Lung (tissue), 12 donors: Measurements from ENCODE around the gene WNT2. TPM values are rescaled to one million over a fixed set of nuclear protein-coding genes. Genes with fewer than 3 reads are reported as not detected.

ENCODE experiments used
- ATAC-seq: fragments of 200-7000 bp; cut with Tn5 transposase; one replicate; pipeline ENCODE4 v1.9.1; 2020; ENCODE audit warnings: moderate number of reproducible peaks; ENCODE audit not compliant: insufficient read depth, low FRiP score
- DNase-seq, 3 donors: peaks; one replicate each; pipeline ENCODE4 v3.0.0-alpha.2; 2013 to 2017
- H3K27ac ChIP-seq, 2 donors: one replicate each; pipeline ENCODE4 v1.5.1; 2013; ENCODE audit warnings: mild to moderate bottlenecking in 2 of 2, moderate library complexity in 2 of 2, control low read depth in 1 of 2, inconsistent platforms in 1 of 2, low read depth in 1 of 2, low read length in 1 of 2
- H3K27me3 ChIP-seq, 3 donors: one replicate each; pipeline ENCODE4 v1.5.1; 2013; ENCODE audit warnings: low read length in 2 of 3; ENCODE audit not compliant: control insufficient read depth in 3 of 3, insufficient read depth in 3 of 3
- H3K36me3 ChIP-seq, 4 donors: one replicate each; pipeline ENCODE4 v1.5.1; 2013; ENCODE audit warnings: low read length in 4 of 4, mild to moderate bottlenecking in 1 of 4, moderate library complexity in 1 of 4; ENCODE audit not compliant: control insufficient read depth in 4 of 4, insufficient read depth in 4 of 4
- H3K4me1 ChIP-seq, 5 donors: one replicate each; pipeline ENCODE4 v1.5.1; 2013; ENCODE audit warnings: low read length in 5 of 5, mild to moderate bottlenecking in 2 of 5, moderate library complexity in 1 of 5; ENCODE audit not compliant: control insufficient read depth in 5 of 5, insufficient read depth in 5 of 5
- H3K4me3 ChIP-seq: one replicate; pipeline ENCODE4 v1.5.1; 2013; ENCODE audit warnings: mild to moderate bottlenecking, control low read depth, moderate library complexity
- H3K9ac ChIP-seq, 2 donors: one replicate each; pipeline ENCODE4 v1.5.1; 2013; ENCODE audit warnings: low read length in 2 of 2, control low read depth in 1 of 2; ENCODE audit not compliant: insufficient read depth in 1 of 2
- H3K9me3 ChIP-seq, 4 donors: one replicate each; pipeline ENCODE4 v1.5.1; 2013; ENCODE audit warnings: low read length in 3 of 4, mild to moderate bottlenecking in 1 of 4, moderate library complexity in 1 of 4; ENCODE audit not compliant: control insufficient read depth in 4 of 4, insufficient read depth in 3 of 4
- CTCF ChIP-seq: IDR thresholded peaks from 2 replicates; pipeline ENCODE4 v1.5.1; 2012; ENCODE audit warnings: mild to moderate bottlenecking; ENCODE audit errors: control extremely low read depth, extremely low read depth
- WGBS, 2 donors: extraction: QIAGEN DNeasy Blood & Tissue Kit; methylation state at CpG; one replicate each; pipeline ENCODE4 v1.1.7; 2013; 5-methylcytosine and 5-hydroxymethylcytosine counted together
- polyA plus RNA-seq, 2 donors: library from polyadenylated mRNA; stranded (reverse); fragments of 200-250 nt; gene quantifications; one replicate each; pipeline ENCODE4 v1.2.1, GENCODE V29; 2013
- total RNA-seq, 2 donors: library from RNA; depleted of rRNA in 1 of 2; stranded (reverse); fragments of >200 nt in 1 of 2; gene quantifications; one replicate each; pipeline ENCODE4 v1.2.1, GENCODE V29; 2014 to 2021
- donor health status: control.
- donor health status: control.
- donor health status: Bipolar disorder and iron deficiency.
- donor health status: healthy.
- donor health status: DM: yes; HTN: yes; CAD: no.

WNT2 gene
- total and polyA plus RNA-seq, 4 donors, result 3.1 to 59.2 (median 17.1) TPM

- TF ChIP-seq CTCF, result no peak
- no peak for ATAC-seq
Measured at GRCh38 chr7:117279931-117280557, 42.8 kb downstream of the WNT2 start.

GRCh38 chr7:117279203-117279602 is 43.7 kb downstream of the WNT2 start:
- peaks cover 0 to 15% (median 8%) of the 10 kb centered on the region in 5 donors for H3K4me1 ChIP-seq

More at GRCh38 chr7:117279931-117280557, 42.8 kb downstream of the WNT2 start:
- Histone ChIP-seq H3K9ac (no peak overlapping the region), H3K4me1 (peaks cover 0 to 15% (median 8%) of the 10 kb centered on the region in 5 donors), H3K36me3 (peaks cover 0 to 40% (median 10%) of the 10 kb centered on the region in 4 donors), H3K27me3 (no peaks in the 10 kb centered on the region), H3K9me3 (no peaks in the 10 kb centered on the region), H3K4me3 (no peak overlapping the region), H3K27ac (no peak overlapping the region)
- WGBS, 2 donors, result 42 to 65% methylated on average over 12 of the region's 12 CpGs
- DNase-seq, result peak; percentile 27 to 60 (median 56)

GRCh38 chr7:117278040-117278439 is 44.8 kb downstream of the WNT2 start:
- Histone ChIP-seq H3K9me3 (no peaks in the 10 kb centered on the region), H3K4me3 (no peak overlapping the region), H3K4me1 (peaks cover 0 to 15% (median 8%) of the 10 kb centered on the region in 5 donors), H3K9ac (no peak overlapping the region), H3K27me3 (no peaks in the 10 kb centered on the region), H3K36me3 (peaks cover 0 to 34% (median 10%) of the 10 kb centered on the region in 4 donors), H3K27ac (no peak overlapping the region)
- DNase-seq, result no peak
- ATAC-seq, result no peak
- 97% methylated on average over 10 of the region's 10 CpGs for WGBS, 2 donors
- TF ChIP-seq CTCF, result no peak

More at GRCh38 chr7:117279203-117279602, 43.7 kb downstream of the WNT2 start:
- DNase-seq, result no peak
- H3K4me3 ChIP-seq, result no peak overlapping the region
- no peak for TF ChIP-seq CTCF
- H3K9me3 ChIP-seq, result no peaks in the 10 kb centered on the region
- H3K27ac ChIP-seq, result no peak overlapping the region
- no peaks in the 10 kb centered on the region for H3K27me3 ChIP-seq
- H3K36me3 ChIP-seq, result peaks cover 0 to 35% (median 10%) of the 10 kb centered on the region in 4 donors
- H3K9ac ChIP-seq, result no peak overlapping the region
- no peak for ATAC-seq
- WGBS, 2 donors, result 91 to 93% methylated on average over 2 of the region's 2 CpGs

GRCh38 chr7:117277576-117277975 is 45.3 kb downstream of the WNT2 start:
- no peak overlapping the region for H3K27ac ChIP-seq
- no peak for TF ChIP-seq CTCF
- H3K36me3 ChIP-seq, result peaks cover 0 to 34% (median 10%) of the 10 kb centered on the region in 4 donors
- WGBS, 2 donors, result 86 to 91% methylated on average over 3 of the region's 3 CpGs
- H3K27me3 ChIP-seq, result no peaks in the 10 kb centered on the region
- no peak overlapping the region for H3K9ac ChIP-seq
- peaks cover 0 to 15% (median 8%) of the 10 kb centered on the region in 5 donors for H3K4me1 ChIP-seq
- H3K4me3 ChIP-seq, result no peak overlapping the region
- no peak for DNase-seq
- ATAC-seq, result no peak
- no peaks in the 10 kb centered on the region for H3K9me3 ChIP-seq
